NCI-H345 (cell line): Measurements from ENCODE around the gene TJP2.
A peak's percentile ranks its signal among the peaks of the same experiment; 100 is the strongest.
"Not testable (repeated sequence)": the region's sequence is repeated elsewhere in the genome, so short reads cannot be mapped to it uniquely, and the experiment has no call there.

ENCODE experiments used
- DNase-seq: peaks from one replicate; lab custom pipeline; 2025; lab: John Stamatoyannopoulos, UW

Gene TJP2

DNA sequence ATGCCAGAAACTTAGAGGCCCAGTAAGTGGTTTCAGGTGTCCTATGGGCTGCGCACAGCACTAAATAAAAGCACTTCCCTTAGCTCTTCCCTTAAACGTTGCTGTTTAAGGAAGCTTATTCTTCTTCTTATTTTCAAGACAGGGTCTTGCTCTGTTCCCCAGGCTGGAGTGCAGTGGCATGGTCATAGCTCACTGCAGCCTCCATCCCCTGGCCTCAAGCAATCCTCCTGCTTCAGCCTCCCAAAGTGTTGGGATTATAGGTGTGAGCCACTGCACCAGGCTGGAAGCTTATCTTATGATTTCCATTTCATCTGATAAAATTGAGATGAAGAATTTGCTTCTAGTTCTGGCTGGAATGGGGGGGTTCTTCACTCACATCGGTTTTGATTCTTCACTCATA, 15.6 kb upstream of the TJP2 start:
- DNase-seq = no peak

DNA sequence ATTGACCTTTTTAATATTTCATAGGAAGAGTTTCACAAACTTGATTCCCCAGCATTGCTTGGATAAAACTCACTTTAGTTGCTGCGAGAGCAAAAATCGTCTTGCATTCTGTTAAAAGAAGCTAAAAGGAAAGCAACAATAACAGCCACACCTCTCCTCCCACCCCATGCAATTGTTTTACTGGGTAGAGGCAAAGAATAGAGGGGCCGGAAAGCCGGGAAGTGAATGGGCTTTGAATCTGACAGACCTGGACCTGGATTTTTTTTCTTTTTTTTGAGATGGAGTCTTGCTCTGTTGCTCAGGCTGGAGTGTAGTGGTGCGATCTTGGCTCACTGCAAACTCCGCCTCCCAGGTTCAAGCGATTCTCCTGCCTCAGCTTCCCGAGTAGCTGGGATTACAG, 9.5 kb upstream of the TJP2 start:
- DNase-seq = not testable (repeated sequence)

- no peak for DNase-seq
Measured at GRCh38 chr9:69165581-69165980, 8.5 kb upstream of the TJP2 start.

- peak; percentile 24 for DNase-seq
Measured at GRCh38 chr9:69168709-69169217, 5.3 kb upstream of the TJP2 start.

GRCh38 chr9:69170231-69170630, 3.8 kb upstream of the TJP2 start:
- DNase-seq = no peak

GRCh38 chr9:69171049-69171448, 3.0 kb upstream of the TJP2 start:
- no peak for DNase-seq

DNA sequence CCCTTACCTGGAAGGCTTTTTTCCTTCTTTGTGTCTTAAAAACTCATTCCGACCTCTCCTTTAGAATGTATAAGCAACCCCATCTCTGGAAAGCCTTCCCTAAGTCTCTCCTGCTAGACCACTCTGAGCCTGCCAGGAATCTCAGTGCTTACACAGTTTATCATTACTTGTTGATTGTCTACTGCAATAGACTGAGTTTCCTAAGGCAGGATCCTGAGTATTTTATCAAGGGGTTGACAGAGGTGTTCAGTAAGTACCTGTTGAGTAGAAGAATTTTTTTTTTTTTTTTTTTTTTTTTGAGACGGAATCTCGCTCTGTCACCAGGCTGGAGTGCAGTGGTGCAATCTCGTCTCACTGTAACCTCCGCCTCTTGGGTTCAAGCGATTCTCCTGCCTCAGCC, 2.6 kb upstream of the TJP2 start:
- DNase-seq = no peak

DNA sequence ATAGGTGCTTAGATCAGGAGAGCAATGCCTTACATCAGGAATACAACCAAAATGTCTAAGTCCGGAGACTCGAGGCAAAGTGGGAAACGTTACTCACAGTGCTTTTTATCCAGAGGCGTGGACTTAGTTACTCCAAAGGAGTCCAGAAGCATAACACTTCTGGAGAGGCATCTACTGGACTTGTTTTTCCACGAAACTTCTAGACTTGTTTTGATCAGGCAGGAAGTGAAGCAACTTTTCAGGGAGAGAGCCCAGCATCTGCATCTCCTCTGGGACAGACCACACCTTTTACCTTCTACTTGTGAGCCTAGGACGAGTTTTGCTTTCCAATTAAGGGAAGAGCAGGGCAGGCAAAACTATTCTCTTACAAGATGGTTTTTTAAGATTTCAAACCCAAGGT, 1.2 kb upstream of the TJP2 start:
- DNase-seq = no peak

DNA sequence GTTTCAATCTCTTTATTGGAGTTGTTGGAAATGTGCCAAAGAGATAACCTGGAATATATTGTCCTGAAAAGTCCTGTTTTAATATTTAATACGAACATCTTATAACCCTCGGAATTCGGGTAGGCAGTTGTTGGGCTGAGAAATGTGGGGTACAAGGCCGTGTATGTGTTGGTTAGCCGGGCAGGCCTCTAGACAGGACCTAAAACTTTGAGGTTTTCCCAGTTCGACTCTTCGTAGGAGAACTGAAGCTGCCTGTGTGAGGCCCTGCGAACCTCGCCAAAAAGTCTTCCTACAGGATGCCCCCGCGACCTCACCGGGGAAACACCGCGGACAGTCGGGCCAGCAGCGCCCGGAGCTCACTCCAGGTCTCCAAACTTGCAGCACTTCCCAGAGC, 583 bp upstream of the TJP2 start:
- no peak for DNase-seq

DNA sequence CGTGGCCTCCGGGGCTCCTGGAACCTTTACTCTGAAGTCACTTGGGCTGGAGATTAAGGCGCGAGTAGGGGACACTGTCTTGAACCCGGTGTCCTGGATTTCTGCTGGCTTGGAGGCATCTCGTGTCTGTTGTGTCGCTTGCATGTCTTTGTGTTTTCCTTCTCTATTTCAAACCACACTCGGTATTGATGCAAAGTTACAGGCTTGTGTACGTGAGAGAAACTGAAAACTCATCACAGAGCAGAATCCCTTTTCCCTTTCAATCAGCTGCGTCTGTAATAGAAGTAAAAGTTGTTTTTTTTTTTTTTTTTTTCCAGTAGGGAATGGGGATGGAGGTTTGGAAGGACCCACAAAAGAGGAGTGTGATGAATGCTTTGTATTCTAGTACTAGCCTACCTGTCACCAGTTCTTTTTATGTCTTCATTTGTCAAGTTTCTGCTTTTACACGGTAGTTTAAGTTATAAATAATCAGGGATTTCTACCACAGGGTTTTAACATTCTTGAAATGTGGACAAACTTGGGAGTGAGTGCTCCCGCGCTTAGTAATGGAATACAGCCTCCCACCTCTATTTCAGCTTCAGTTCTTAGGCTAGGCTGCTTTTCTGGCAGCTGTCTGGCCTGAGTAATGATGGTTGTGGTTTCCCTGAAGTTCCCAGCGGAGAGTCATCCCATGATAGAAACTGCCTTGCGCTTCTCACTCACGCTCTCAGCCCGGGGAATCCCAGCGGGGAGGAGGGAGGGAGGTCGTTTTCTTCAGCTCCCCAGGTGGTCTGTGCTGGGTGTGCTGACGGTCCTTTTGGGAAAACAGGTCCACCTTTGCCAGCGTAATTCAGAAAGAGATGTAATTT, 763 bp downstream of the TJP2 start:
- peak; percentile 11 for DNase-seq

- DNase-seq = no peak
Measured at GRCh38 chr9:69175486-69175885, 1.4 kb downstream of the TJP2 start.

- DNase-seq = no peak
Measured at GRCh38 chr9:69176471-69177171, 2.5 kb downstream of the TJP2 start.

GRCh38 chr9:69178583-69179011, 4.5 kb downstream of the TJP2 start:
- no peak for DNase-seq

- DNase-seq = no peak
Measured at GRCh38 chr9:69179037-69179436, 5.0 kb downstream of the TJP2 start.

DNA sequence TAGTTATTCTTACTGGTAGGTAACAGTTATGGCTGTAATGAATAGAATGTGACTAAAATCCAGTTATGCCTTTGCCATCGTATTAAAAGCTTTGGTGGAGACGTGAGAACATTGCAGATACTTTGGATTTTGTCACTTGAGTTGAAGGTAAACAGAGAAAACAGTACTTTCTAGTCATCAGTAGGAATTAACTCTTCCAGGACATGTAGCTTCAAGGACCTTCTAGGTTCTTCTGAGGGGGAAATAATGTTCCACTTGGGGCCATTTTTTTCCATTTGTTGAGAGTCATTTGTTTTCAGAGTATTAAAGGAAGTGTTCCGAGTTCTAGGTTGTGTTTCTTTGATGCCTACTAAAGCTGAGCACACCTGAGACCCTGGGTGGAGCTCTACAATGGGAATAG, 6.1 kb downstream of the TJP2 start:
- DNase-seq = no peak

GRCh38 chr9:69180670-69181069, 6.6 kb downstream of the TJP2 start:
- no peak for DNase-seq

GRCh38 chr9:69181908-69182353, 7.9 kb downstream of the TJP2 start:
- DNase-seq = no peak

DNA sequence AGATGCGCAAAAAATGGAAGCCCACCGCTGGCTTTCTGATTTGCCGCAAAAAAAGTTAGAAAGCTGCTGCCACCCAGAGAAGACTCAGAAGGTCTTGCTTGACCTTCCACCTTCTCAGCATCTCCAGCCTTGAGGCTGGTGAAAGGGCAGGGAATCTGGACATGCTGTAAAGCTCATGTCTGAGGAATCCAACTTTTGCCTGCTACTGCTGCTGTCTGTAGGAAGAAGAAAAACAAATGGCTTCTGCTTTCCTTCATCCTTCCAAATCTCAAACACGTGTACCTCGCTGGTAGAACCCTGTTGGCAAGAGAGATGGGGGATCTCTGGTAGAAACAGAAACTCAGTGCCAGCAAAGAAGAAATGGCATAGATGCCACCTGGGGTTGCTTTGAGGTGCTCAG, 10.2 kb downstream of the TJP2 start:
- no peak for DNase-seq

DNA sequence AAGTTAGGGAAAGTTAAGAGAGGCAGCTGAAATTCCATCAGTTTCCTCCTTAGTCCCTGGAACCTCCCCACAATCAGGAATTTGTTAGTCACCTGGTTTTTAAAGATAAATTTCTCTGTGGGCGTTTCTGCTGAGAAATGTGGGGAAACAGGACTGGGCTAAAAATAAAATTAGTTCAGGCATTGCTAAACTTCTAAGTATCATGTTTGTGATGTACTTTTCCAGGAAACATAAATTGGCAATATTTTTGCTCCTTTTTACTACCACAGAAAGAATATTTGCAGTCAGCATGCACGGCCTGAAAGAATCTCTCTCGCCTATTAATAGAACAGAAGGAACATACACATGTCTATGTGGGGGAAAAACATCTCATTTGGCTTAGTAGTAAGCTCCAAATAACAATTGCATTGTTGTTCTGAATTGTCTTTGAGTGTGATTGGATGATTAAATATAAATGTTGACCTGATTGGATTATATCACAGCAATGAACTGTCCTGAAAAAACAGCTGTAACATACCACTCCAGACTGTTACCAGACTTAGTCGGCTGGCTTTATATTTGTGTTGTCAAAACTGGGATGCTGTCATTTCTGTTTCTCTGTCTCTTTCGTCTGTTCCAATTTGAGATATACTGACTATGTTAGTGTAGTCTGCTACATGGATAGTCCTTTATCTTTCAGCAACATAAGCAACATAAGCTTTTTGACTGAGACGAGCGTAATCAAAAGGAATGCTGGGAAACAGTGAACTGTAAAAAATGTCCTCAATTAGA, 12.9 kb downstream of the TJP2 start:
- no peak for DNase-seq

- no peak for DNase-seq
Measured at GRCh38 chr9:69188975-69189374, 14.9 kb downstream of the TJP2 start.

GRCh38 chr9:69190086-69190862, 16.2 kb downstream of the TJP2 start:
- DNase-seq = peak; percentile 12

DNA sequence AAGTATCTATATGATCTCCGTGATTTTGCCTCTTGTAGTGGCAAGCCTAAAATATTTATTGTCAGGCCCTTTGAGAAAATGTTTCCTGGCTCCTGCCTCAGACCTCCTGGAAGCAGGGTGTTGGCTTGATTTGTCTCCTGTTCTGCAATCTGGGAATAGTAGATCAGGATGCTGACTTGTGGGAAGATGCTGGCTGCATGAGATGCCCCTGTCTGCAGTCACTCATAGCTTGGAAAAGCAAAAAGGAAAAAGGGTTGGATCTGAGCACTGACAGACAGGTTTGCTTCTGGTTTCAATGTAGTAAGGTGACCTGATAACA, 16.7 kb downstream of the TJP2 start:
- DNase-seq = no peak
